Liver (tissue), 3 donors: ENCODE measurements around the gene PARD3B.

Experiments used
- CTCF ChIP-seq: fragments of 150-350 bp; IDR thresholded peaks from 2 replicates; pipeline ENCODE4 v1.5.1; 2017; ENCODE audit warnings: improper control_type of control experiment, low read depth, low read length; ENCODE audit not compliant: missing input control
- EGR1 ChIP-seq, 2 donors: IDR thresholded peaks; 2 replicates each; pipeline ENCODE4 v1.6.1; 2016 to 2018; ENCODE audit warnings: antibody characterized with exemption in 2 of 2, low read depth in 2 of 2
- FOXA1 ChIP-seq: IDR thresholded peaks from 2 replicates; pipeline ENCODE4 v1.6.1; 2016; ENCODE audit warnings: antibody characterized with exemption
- GABPA ChIP-seq, 2 donors: IDR thresholded peaks in 1 of 2; conservative IDR thresholded peaks in 1 of 2; 2 replicates each; pipeline ENCODE4 v1.6.1; 2016; ENCODE audit warnings: antibody characterized with exemption in 2 of 2, mild to moderate bottlenecking in 1 of 2, moderate library complexity in 1 of 2
- HNF4A ChIP-seq, 2 donors: conservative IDR thresholded peaks; 2 replicates each; pipeline ENCODE4 v1.6.1; 2016; ENCODE audit warnings: antibody characterized with exemption in 2 of 2, mild to moderate bottlenecking in 2 of 2
- HNF4G ChIP-seq: IDR thresholded peaks from 2 replicates; pipeline ENCODE4 v1.6.1; 2016; ENCODE audit warnings: antibody characterized with exemption
- JUND ChIP-seq, 2 donors: IDR thresholded peaks; 2 replicates each; pipeline ENCODE4 v1.6.1; 2016; ENCODE audit warnings: antibody characterized with exemption in 2 of 2
- RAD21 ChIP-seq, 2 donors: IDR thresholded peaks; 2 replicates each; pipeline ENCODE4 v1.6.1; 2016; ENCODE audit warnings: antibody characterized with exemption in 2 of 2, mild to moderate bottlenecking in 2 of 2
- REST ChIP-seq: IDR thresholded peaks from 2 replicates; pipeline ENCODE4 v1.6.1; 2016; ENCODE audit warnings: antibody characterized with exemption, mild to moderate bottlenecking
- RXRA ChIP-seq, 2 donors: IDR thresholded peaks; 2 replicates each; pipeline ENCODE4 v1.6.1; 2017 to 2018; ENCODE audit warnings: antibody characterized with exemption in 2 of 2, mild to moderate bottlenecking in 1 of 2
- SP1 ChIP-seq: IDR thresholded peaks from 2 replicates; pipeline ENCODE4 v1.6.1; 2018; ENCODE audit warnings: antibody characterized with exemption, mild to moderate bottlenecking
- YY1 ChIP-seq: IDR thresholded peaks from 2 replicates; pipeline ENCODE4 v1.6.1; 2016; ENCODE audit warnings: antibody characterized with exemption, mild to moderate bottlenecking
- ZBTB33 ChIP-seq: IDR thresholded peaks from 2 replicates; pipeline ENCODE4 v1.6.1; 2016; ENCODE audit warnings: antibody characterized with exemption
- donor health status: healthy.
- donor health status: healthy.

DNA sequence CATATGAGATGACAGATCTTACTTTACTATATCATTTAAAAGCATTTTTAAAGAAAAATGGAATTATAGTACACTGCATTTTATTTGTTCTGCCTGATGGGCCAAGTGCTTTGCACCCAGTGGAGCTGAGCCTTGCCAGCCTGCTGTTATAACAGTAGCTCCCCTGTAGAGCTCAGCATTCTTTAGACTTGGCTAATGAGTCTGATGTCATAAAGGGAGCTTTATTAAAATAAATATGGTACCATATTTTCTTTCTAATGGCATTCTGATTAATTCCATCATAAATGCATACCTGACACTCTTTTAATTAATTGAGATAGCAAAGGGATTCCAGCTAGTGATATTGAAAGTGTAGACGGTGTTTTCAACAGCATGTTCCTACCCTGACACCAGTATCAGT lies 40.7 kb downstream of the PARD3B start:
- TF ChIP-seq RXRA (IDR thresholded peaks at IDR 0.05) = no peak
- no peak for TF ChIP-seq CTCF
- no peak for TF ChIP-seq FOXA1
- TF ChIP-seq RAD21 (IDR thresholded peaks at IDR 0.05) = no peak
- no peak for TF ChIP-seq GABPA (IDR thresholded peaks at IDR 0.05 in 1 of 2, conservative IDR thresholded peaks at IDR 0.05 in 1 of 2)
- TF ChIP-seq HNF4A (conservative IDR thresholded peaks at IDR 0.05) = no peak
- TF ChIP-seq JUND (IDR thresholded peaks at IDR 0.05) = no peak
- no peak for TF ChIP-seq REST
- TF ChIP-seq SP1 = no peak
- no peak for TF ChIP-seq EGR1 (IDR thresholded peaks at IDR 0.05; ENCODE audit: low read depth in 2 of 2)
- no peak for TF ChIP-seq ZBTB33
- no peak for TF ChIP-seq YY1
- no peak for TF ChIP-seq HNF4G
